ENCODE results near the gene ETFRF1.

ETFRF1 gene

GRCh38 chr12:25253371-25254068 is 58.5 kb downstream of the ETFRF1 start:
- TF ChIP-seq YY1 (IDR thresholded peaks at IDR 0.05; ENCODE audit: insufficient read depth, insufficient read length) (no peak), ZNF274 (IDR thresholded peaks at IDR 0.05; ENCODE audit: low read depth, low read length) (no peak), SUZ12 (IDR thresholded peaks at IDR 0.05; ENCODE audit: extremely low read depth, insufficient read depth, insufficient read length) (no peak)
- no peak for DNase-seq (ENCODE audit: low read depth, low spot score)
- peaks cover 6% of the 10 kb centered on the region for H3K36me3 ChIP-seq (ENCODE audit: insufficient read depth, insufficient read length, low read length)
- H3K4me1 ChIP-seq (ENCODE audit: insufficient read depth, insufficient read length): no peaks in the 10 kb centered on the region
- no peaks in the 10 kb centered on the region for H3K9me3 ChIP-seq (ENCODE audit: insufficient read depth, low read length)
- H3K27me3 ChIP-seq (ENCODE audit: insufficient read depth, insufficient read length): peaks cover 23% of the 10 kb centered on the region
- H3K9ac ChIP-seq (ENCODE audit: insufficient read length, low read depth): no peak overlapping the region
- H3K4me3 ChIP-seq (ENCODE audit: insufficient read length, low read depth): no peak overlapping the region

GRCh38 chr12:25254271-25254880 is 59.3 kb downstream of the ETFRF1 start:
- Histone ChIP-seq H3K4me3 (ENCODE audit: insufficient read length, low read depth) (no peak overlapping the region), H3K9me3 (ENCODE audit: insufficient read depth, low read length) (no peaks in the 10 kb centered on the region), H3K36me3 (ENCODE audit: insufficient read depth, insufficient read length, low read length) (no peaks in the 10 kb centered on the region), H3K9ac (ENCODE audit: insufficient read length, low read depth) (no peak overlapping the region), H3K4me1 (ENCODE audit: insufficient read depth, insufficient read length) (no peaks in the 10 kb centered on the region), H3K27me3 (ENCODE audit: insufficient read depth, insufficient read length) (peaks cover 23% of the 10 kb centered on the region)
- no peak for DNase-seq (ENCODE audit: low read depth, low spot score)
- TF ChIP-seq SUZ12 (IDR thresholded peaks at IDR 0.05; ENCODE audit: extremely low read depth, insufficient read depth, insufficient read length) (no peak), ZNF274 (IDR thresholded peaks at IDR 0.05; ENCODE audit: low read depth, low read length) (no peak), YY1 (IDR thresholded peaks at IDR 0.05; ENCODE audit: insufficient read depth, insufficient read length) (no peak)

Data from NT2/D1 (cell line).